ENCODE data around the gene IRGC. TPM values are rescaled to one million over a fixed set of nuclear protein-coding genes. Genes with fewer than 3 reads are reported as not detected.

IRGC gene
- total and polyA plus RNA-seq, 2 donors (not counting 3 experiments of a cell fraction or from before 2014, with no cell fraction given), result not detected

DNA sequence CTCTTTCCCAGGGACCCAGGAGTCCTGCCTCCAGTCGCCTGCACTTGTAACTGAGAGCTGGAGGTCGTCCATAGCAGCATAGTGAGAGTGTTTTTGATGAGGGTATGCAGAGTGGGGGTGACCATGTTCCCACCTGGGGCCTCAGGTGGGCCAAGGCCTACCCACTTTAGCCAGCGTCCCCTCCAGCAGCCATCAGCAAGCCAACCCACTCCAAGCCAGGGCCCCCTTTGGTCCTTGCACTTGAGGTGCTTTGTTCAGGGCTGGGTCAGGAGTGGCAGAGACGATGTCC lies 50.8 kb downstream of the IRGC start:
- H3K27me3 ChIP-seq (ENCODE audit: control insufficient read depth in 2 of 2, insufficient read depth in 2 of 2, low read length in 2 of 2), result no peaks in the 10 kb centered on the region
- intact Hi-C loops (cut with micrococcal nuclease), result loop anchor here (1.0 to 5.0 kb wide), 4 partner anchors 8 to 184 kb away; no protein-coding TSS in a partner anchor
- FAIRE-seq (no peak), DNase-seq (ENCODE audit: low read depth, low spot score) (no peak)
- H3K27ac ChIP-seq (ENCODE audit: insufficient read depth, low read depth, low read length), result no peak overlapping the region
- no peak overlapping the region for H3K9ac ChIP-seq (replicated peaks; ENCODE audit: extremely low read depth, insufficient read depth, low read length)
- no peak for TF ChIP-seq POLR2AphosphoS5 (IDR thresholded peaks at IDR 0.05; ENCODE audit: insufficient read depth, low read depth, low read length)
- TF ChIP-seq GATA2 (IDR thresholded peaks at IDR 0.05; ENCODE audit: insufficient read depth, insufficient read length, low read depth, low read length), result no peak
- TF ChIP-seq, protein P1, sequence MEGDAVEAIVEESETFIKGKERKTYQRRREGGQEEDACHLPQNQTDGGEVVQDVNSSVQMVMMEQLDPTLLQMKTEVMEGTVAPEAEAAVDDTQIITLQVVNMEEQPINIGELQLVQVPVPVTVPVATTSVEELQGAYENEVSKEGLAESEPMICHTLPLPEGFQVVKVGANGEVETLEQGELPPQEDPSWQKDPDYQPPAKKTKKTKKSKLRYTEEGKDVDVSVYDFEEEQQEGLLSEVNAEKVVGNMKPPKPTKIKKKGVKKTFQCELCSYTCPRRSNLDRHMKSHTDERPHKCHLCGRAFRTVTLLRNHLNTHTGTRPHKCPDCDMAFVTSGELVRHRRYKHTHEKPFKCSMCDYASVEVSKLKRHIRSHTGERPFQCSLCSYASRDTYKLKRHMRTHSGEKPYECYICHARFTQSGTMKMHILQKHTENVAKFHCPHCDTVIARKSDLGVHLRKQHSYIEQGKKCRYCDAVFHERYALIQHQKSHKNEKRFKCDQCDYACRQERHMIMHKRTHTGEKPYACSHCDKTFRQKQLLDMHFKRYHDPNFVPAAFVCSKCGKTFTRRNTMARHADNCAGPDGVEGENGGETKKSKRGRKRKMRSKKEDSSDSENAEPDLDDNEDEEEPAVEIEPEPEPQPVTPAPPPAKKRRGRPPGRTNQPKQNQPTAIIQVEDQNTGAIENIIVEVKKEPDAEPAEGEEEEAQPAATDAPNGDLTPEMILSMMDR (IDR thresholded peaks at IDR 0.05; ENCODE audit: extremely low read depth in 1 of 2, insufficient read depth in 1 of 2, low read depth in 1 of 2, low read length in 2 of 2), result no peak
- TF ChIP-seq JUN (IDR thresholded peaks at IDR 0.05; ENCODE audit: borderline replicate concordance, insufficient read depth, insufficient read length, low read depth), result no peak
- TF ChIP-seq MYC (IDR thresholded peaks at IDR 0.05; ENCODE audit: low read depth, low read length), result no peak
- TF ChIP-seq, protein P2, sequence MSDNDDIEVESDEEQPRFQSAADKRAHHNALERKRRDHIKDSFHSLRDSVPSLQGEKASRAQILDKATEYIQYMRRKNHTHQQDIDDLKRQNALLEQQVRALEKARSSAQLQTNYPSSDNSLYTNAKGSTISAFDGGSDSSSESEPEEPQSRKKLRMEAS (IDR thresholded peaks at IDR 0.05; ENCODE audit: insufficient read depth, insufficient read length), result no peak
- TF ChIP-seq EZH2 (IDR thresholded peaks at IDR 0.05; ENCODE audit: borderline replicate concordance, low read depth, low read length, severe bottlenecking), result no peak
- no peak for TF ChIP-seq FOS (IDR thresholded peaks at IDR 0.05; ENCODE audit: borderline replicate concordance, insufficient read depth, low read length)
- no peak for TF ChIP-seq POLR2A (IDR thresholded peaks at IDR 0.05; ENCODE audit: low read depth, low read length)
- H3K36me3 ChIP-seq (ENCODE audit: control insufficient read depth in 2 of 2, extremely low read depth in 1 of 2, insufficient read depth in 2 of 2, low read length in 2 of 2), result no peaks in the 10 kb centered on the region
- no peak overlapping the region for H2AFZ ChIP-seq (ENCODE audit: low read depth, low read length)
- ChIA-PET CTCF (interaction anchor here (0.7 to 4.9 kb wide), 18 partner anchors 10 to 184 kb away, joined by 3 to 114 read pairs (median 6); partner anchors contain the start of genes PLAUR, SMG9 and ZNF221), POLR2A (interaction anchor here (0.9 kb wide), 1 partner anchor 22 kb away, joined by 3 read pairs; no protein-coding TSS in a partner anchor)
- H3K4me2 ChIP-seq (ENCODE audit: insufficient read depth, low read length), result no peak overlapping the region
- no TSS peak for BruUV-seq (replicated peaks)
- no peaks in the 10 kb centered on the region for H3K9me1 ChIP-seq (replicated peaks; ENCODE audit: control insufficient read depth, extremely low read depth, insufficient read depth, low read length)
- H3K79me2 ChIP-seq (ENCODE audit: control insufficient read depth, insufficient read depth, low read length), result no peaks in the 10 kb centered on the region
- H4K20me1 ChIP-seq (replicated peaks; ENCODE audit: control insufficient read depth, extremely low read depth, insufficient read depth, low read length), result no peaks in the 10 kb centered on the region
- H3K9me3 ChIP-seq (replicated peaks; ENCODE audit: control insufficient read depth, insufficient read depth, low read length), result no peaks in the 10 kb centered on the region
- dilution Hi-C loops (cut with MboI; ENCODE audit: extremely low pct_ligation_motif_present, low sequenced_read_pairs), result no loop called here
- no peak overlapping the region for H3K4me3 ChIP-seq (replicated peaks in 1 of 3; ENCODE audit: insufficient read depth in 1 of 3, low read depth in 1 of 3, low read length in 3 of 3)
- H3K4me1 ChIP-seq (ENCODE audit: control insufficient read depth, extremely low read depth, insufficient read depth, low read length), result peaks cover 17% of the 10 kb centered on the region

All from endothelial cell of umbilical vein (primary cell).